Activated CD8-positive, alpha-beta T cell treated with anti-CD3 and anti-CD28 coated beads for 36 hours (primary cell): ENCODE data around the gene MPP7. TPM values are rescaled to one million over a fixed set of nuclear protein-coding genes. Genes with fewer than 3 reads are reported as not detected.

ENCODE experiments used
- ATAC-seq: fragments of 200-7000 bp; cut with Tn5 transposase; one replicate; pipeline ENCODE4 v1.10.0; 2021; ENCODE audit warnings: mild to moderate bottlenecking, moderate library complexity
- CTCF ChIA-PET: fragments of 350-600 bp; sonication (Branson Sonifier 250); formaldehyde crosslinking; loops from one replicate; lab custom pipeline; 2021; ENCODE audit warnings: antibody characterized with exemption; lab: Charles Lee
- POLR2A ChIA-PET: fragments of 350-600 bp; sonication (Branson Sonifier 250); formaldehyde crosslinking; loops from one replicate; lab custom pipeline; 2021; ENCODE audit warnings: antibody characterized with exemption; lab: Charles Lee
- DNase-seq: peaks from one replicate; pipeline ENCODE4 v3.0.0-alpha.2; 2020
- H3K27ac Mint-ChIP-seq: one replicate; pipeline ENCODE4 v1.8.0; 2021; ENCODE audit warnings: mild to moderate bottlenecking, mixed read lengths
- H3K27me3 Mint-ChIP-seq: one replicate; pipeline ENCODE4 v1.8.0; 2021; ENCODE audit warnings: mixed read lengths
- H3K36me3 Mint-ChIP-seq: one replicate; pipeline ENCODE4 v1.8.0; 2021; ENCODE audit warnings: low read depth, mixed read lengths
- H3K4me1 Mint-ChIP-seq: one replicate; pipeline ENCODE4 v1.8.0; 2021; ENCODE audit warnings: low read depth, mixed read lengths
- H3K4me3 Mint-ChIP-seq: one replicate; pipeline ENCODE4 v1.8.0; 2021; ENCODE audit warnings: mild to moderate bottlenecking, moderate library complexity, mixed read lengths
- H3K9me3 Mint-ChIP-seq: one replicate; pipeline ENCODE4 v1.8.0; 2021; ENCODE audit warnings: mixed read lengths
- CTCF ChIP-seq: fragments of 200-600 bp; IDR thresholded peaks from one replicate; pipeline ENCODE4 v1.8.0; 2022; ENCODE audit warnings: antibody characterized with exemption, mild to moderate bottlenecking
- intact Hi-C: fragments of 100-400 bp; cut with micrococcal nuclease; formaldehyde crosslinking; loops from one replicate; pipeline ENCODE4 v1.10.0; 2022
- microRNA-seq: library from miRNA; unstranded; fragments of <30 nt; microRNA quantifications from one replicate; pipeline ENCODE4 v1.2.0, GENCODE V29; 2022; ENCODE audit warnings: borderline microRNAs expressed, borderline replicate concordance
- total RNA-seq, 2 experiments: library from RNA; stranded (reverse); gene quantifications; one replicate each; pipeline ENCODE4 v1.2.3, GENCODE V29; 2021

Gene MPP7
- total RNA-seq, 2 experiments from 2014 or later = 12.6 to 14.3 TPM

GRCh38 chr10:28256776-28257175 lies 46.1 kb downstream of the MPP7 start:
- Mint-ChIP-seq H3K4me1 (peaks cover 28% of the 10 kb centered on the region), H3K4me3 (no peak overlapping the region), H3K27ac (no peak overlapping the region), H3K9me3 (no peaks in the 10 kb centered on the region), H3K27me3 (no peaks in the 10 kb centered on the region), H3K36me3 (no peaks in the 10 kb centered on the region)
- TF ChIP-seq CTCF = no peak
- CTCF ChIA-PET = interaction anchor here (1.0 kb wide), 1 partner anchor 136 kb away, joined by 5 read pairs; no protein-coding TSS in a partner anchor
- POLR2A ChIA-PET = no interaction called here
- DNase-seq (no peak), ATAC-seq (no peak)
- intact Hi-C loops = no loop called here

GRCh38 chr10:28254290-28254985 lies 48.4 kb downstream of the MPP7 start:
- no peaks in the 10 kb centered on the region for H3K9me3 Mint-ChIP-seq
- H3K36me3 Mint-ChIP-seq = no peaks in the 10 kb centered on the region
- peaks cover 21% of the 10 kb centered on the region for H3K4me1 Mint-ChIP-seq
- no peak for TF ChIP-seq CTCF
- H3K27me3 Mint-ChIP-seq = no peaks in the 10 kb centered on the region
- CTCF ChIA-PET = interaction anchor here (0.9 to 10.6 kb wide), 9 partner anchors 9 to 139 kb away, joined by 3 to 202 read pairs (median 3); partner anchors contain the start of gene MPP7
- no peak overlapping the region for H3K4me3 Mint-ChIP-seq
- intact Hi-C loops = loop anchor here (5.0 kb wide), 1 partner anchor 48 kb away; the partner anchor contains the start of gene MPP7
- POLR2A ChIA-PET = interaction anchor here (1.7 kb wide), 1 partner anchor 11 kb away, joined by 4 read pairs; no protein-coding TSS in a partner anchor
- H3K27ac Mint-ChIP-seq = no peak overlapping the region
- DNase-seq = no peak
- ATAC-seq = no peak

- H3K4me1 Mint-ChIP-seq = peaks cover 25% of the 10 kb centered on the region
- no peaks in the 10 kb centered on the region for H3K9me3 Mint-ChIP-seq
Observed at GRCh38 chr10:28253169-28253785, 49.6 kb downstream of the MPP7 start.

More at GRCh38 chr10:28253169-28253785, 49.6 kb downstream of the MPP7 start:
- no peak overlapping the region for H3K27ac Mint-ChIP-seq
- no peaks in the 10 kb centered on the region for H3K27me3 Mint-ChIP-seq
- POLR2A ChIA-PET = interaction anchor here (0.6 to 1.4 kb wide), 2 partner anchors 10 kb away, joined by 3 to 5 read pairs; no protein-coding TSS in a partner anchor
- no peak for DNase-seq
- H3K36me3 Mint-ChIP-seq = no peaks in the 10 kb centered on the region
- ATAC-seq = no peak
- no peak for TF ChIP-seq CTCF
- CTCF ChIA-PET = interaction anchor here (1.0 to 10.6 kb wide), 7 partner anchors 11 to 139 kb away, joined by 3 to 202 read pairs (median 4); partner anchors contain the start of gene MPP7
- H3K4me3 Mint-ChIP-seq = no peak overlapping the region
- intact Hi-C loops = loop anchor here (5.0 kb wide), 1 partner anchor 49 kb away; the partner anchor contains the start of gene MPP7

Small RNAs within 50 kb of the gene (microRNA-seq; reads per million reads assigned to microRNA genes)
- not detected for gene MIR8086

Other genes starting within 250 kb of the MPP7 start
- gene WAC, start 230.1 kb upstream of the MPP7 start, total RNA-seq = 100 to 1,000 TPM in 1 of 2 experiments, 10 to 100 TPM in 1; 95.2 to 102 TPM